ENCODE results near the gene GET4. TPM values are rescaled to one million over a fixed set of nuclear protein-coding genes. Genes with fewer than 3 reads are reported as not detected.

Gene GET4
- total and polyA plus RNA-seq, 2 of the 4 experiments (the other 2 are of a cell fraction): 11.3 to 30.9 TPM

DNA sequence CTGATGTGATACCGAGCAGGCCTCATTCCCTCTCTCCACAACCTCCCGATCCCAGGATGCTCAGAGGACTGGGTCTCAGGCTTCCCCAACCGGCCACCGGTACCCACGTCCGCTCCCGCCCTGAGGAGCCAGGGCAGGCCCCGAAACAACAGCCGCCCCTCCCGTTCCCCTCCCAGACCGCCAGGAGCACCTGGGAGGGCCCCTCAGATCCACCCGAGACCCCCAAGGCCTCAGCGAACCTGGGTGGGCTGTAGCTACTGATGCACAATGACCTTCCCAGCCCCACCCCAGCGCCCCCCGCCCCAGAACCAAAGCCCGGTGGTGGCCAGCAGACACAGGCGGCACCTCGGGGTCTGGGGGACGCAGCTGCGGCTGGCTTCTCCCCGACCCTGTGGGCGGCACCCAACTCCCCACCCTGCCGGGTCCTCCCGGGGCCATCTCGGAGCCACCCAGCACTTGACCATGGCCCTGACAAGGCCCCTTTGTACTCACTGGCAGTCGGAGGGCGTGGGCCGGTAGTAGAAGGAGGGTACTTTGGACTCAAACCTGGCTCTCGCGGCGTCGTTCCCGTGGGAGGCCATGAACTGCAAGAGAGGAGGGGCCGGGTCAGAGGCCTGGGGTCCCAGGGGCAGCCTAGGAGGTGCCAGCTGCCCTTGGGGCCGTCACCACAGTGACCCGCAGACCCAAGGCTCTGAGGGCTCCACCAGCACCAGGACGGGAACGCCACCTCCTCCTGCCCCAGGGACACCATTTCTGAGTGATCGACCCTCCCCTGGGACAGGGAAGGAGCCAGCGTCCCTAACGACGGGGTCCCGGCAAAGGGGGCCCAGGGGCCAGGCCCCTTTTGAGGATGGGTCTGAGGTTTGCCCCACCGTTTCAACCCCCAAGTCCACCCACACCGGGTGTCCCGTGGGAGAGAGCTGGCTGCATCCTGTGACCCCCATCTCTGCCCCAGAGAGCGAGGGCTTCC lies 50.0 kb downstream of the GET4 start:
- POLR2A ChIA-PET (ENCODE audit: unreplicated experiment): no interaction called here
- CTCF ChIA-PET: no interaction called here
- in situ Hi-C loops (cut with MboI; ENCODE audit: low sequenced_read_pairs): no loop called here

More for the DNA sequence above, 50.0 kb downstream of the GET4 start:
- Histone ChIP-seq H3K4ac (ENCODE audit: low read depth, low read length) (no peak overlapping the region), H2AK9ac (replicated peaks; ENCODE audit: low read depth, low read length, poor library complexity) (no peak overlapping the region), H3K18ac (ENCODE audit: low read depth, low read length) (no peak overlapping the region), H2AFZ (replicated peaks; ENCODE audit: low read length, poor library complexity) (peak overlapping the region; percentile 11), H3K36me3 (ENCODE audit: control insufficient read depth, insufficient read depth, low read length) (no peaks in the 10 kb centered on the region), H3K27ac (ENCODE audit: insufficient read depth, low read length) (no peak overlapping the region), H3K4me3 (ENCODE audit: insufficient read depth, low read depth, low read length) (no peak overlapping the region), H4K8ac (ENCODE audit: low read depth in 2 of 2, low read length in 2 of 2) (no peak overlapping the region), H3K23ac (ENCODE audit: low read depth, low read length) (no peak overlapping the region), H3K27me3 (ENCODE audit: control insufficient read depth, insufficient read depth, low read length) (no peaks in the 10 kb centered on the region), H3K4me2 (ENCODE audit: low read depth, low read length) (no peak overlapping the region), H2BK120ac (ENCODE audit: low read depth, low read length) (no peak overlapping the region), H3K14ac (replicated peaks; ENCODE audit: low read depth, low read length) (no peak overlapping the region), H3K56ac (ENCODE audit: extremely low read depth, insufficient read depth, low read length) (no peak overlapping the region), H2BK20ac (ENCODE audit: low read depth, low read length) (no peak overlapping the region), H3K9me1 (ENCODE audit: insufficient read depth, low read length) (no peaks in the 10 kb centered on the region), H4K20me1 (ENCODE audit: insufficient read depth, low read length) (no peaks in the 10 kb centered on the region), H3K79me1 (ENCODE audit: low read depth in 1 of 2, low read length in 2 of 2) (no peaks in the 10 kb centered on the region), H2AK5ac (ENCODE audit: low read depth, low read length) (no peak overlapping the region), H3K9me3 (ENCODE audit: control insufficient read depth, insufficient read depth, low read length) (no peaks in the 10 kb centered on the region), H4K91ac (ENCODE audit: insufficient read depth, low read depth, low read length) (no peak overlapping the region), H2BK15ac (ENCODE audit: low read depth, low read length) (no peak overlapping the region), H3K9ac (ENCODE audit: low read depth, low read length) (no peak overlapping the region), H4K5ac (ENCODE audit: low read depth, low read length) (no peak overlapping the region), H2BK5ac (ENCODE audit: low read depth, low read length, poor library complexity, severe bottlenecking) (no peak overlapping the region), H3K4me1 (ENCODE audit: control insufficient read depth, insufficient read depth, low read length) (peaks cover 9% of the 10 kb centered on the region)
- WGBS, 2 experiments (ENCODE audit: extremely low coverage in 2 of 2, insufficient read length in 1 of 2): 93% methylated on average over 16 of the region's 47 CpGs; no CpG with 5 or more reads in 1 of the 2 experiments
- TF ChIP-seq NFE2L2 (IDR thresholded peaks at IDR 0.05; ENCODE audit: low read depth, low read length) (no peak), FOS (IDR thresholded peaks at IDR 0.05; ENCODE audit: low read depth, low read length) (no peak), SMC3 (IDR thresholded peaks at IDR 0.05; ENCODE audit: low read depth, low read length) (no peak), MXI1 (IDR thresholded peaks at IDR 0.05; ENCODE audit: borderline replicate concordance, low read depth, low read length) (no peak), POLR2A (IDR thresholded peaks at IDR 0.05; ENCODE audit: low read depth, low read length) (no peak)
- TF ChIP-seq, protein P1, sequence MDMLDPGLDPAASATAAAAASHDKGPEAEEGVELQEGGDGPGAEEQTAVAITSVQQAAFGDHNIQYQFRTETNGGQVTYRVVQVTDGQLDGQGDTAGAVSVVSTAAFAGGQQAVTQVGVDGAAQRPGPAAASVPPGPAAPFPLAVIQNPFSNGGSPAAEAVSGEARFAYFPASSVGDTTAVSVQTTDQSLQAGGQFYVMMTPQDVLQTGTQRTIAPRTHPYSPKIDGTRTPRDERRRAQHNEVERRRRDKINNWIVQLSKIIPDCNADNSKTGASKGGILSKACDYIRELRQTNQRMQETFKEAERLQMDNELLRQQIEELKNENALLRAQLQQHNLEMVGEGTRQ (IDR thresholded peaks at IDR 0.05; ENCODE audit: low read depth, low read length): no peak
- dilution Hi-C loops (cut with HindIII; ENCODE audit: low sequenced_read_pairs, unreplicated experiment): no loop called here
- intact Hi-C loops (cut with micrococcal nuclease): no loop called here
- no TSS peak for BruUV-seq (replicated peaks)
- DNase-seq: no peak
- ATAC-seq (ENCODE audit: low read depth): no peak

Measured in IMR-90 (cell line).